Activated B cell treated with CpG ODN at 0.5 μM for 24 hours (primary cell): ENCODE results near the gene NAV1. TPM values are rescaled to one million over a fixed set of nuclear protein-coding genes. Genes with fewer than 3 reads are reported as not detected.
A peak's percentile ranks its signal among the peaks of the same experiment; 100 is the strongest.

Experiments used
- ATAC-seq: fragments of 200-7000 bp; cut with Tn5 transposase; one replicate; pipeline ENCODE4 v1.10.0; 2021; ENCODE audit warnings: low read depth, mild to moderate bottlenecking, moderate library complexity
- CTCF ChIA-PET: fragments of 350-600 bp; sonication (Branson Sonifier 250); formaldehyde crosslinking; loops from one replicate; lab custom pipeline; 2021; ENCODE audit warnings: antibody characterized with exemption; lab: Charles Lee
- POLR2A ChIA-PET: fragments of 350-600 bp; sonication (Branson Sonifier 250); formaldehyde crosslinking; loops from one replicate; lab custom pipeline; 2021; ENCODE audit warnings: antibody characterized with exemption; lab: Charles Lee
- DNase-seq: peaks from one replicate; pipeline ENCODE4 v3.0.0; 2022
- H3K27ac Mint-ChIP-seq: one replicate; pipeline ENCODE4 v1.8.0; 2020; ENCODE audit warnings: mixed read lengths
- H3K27me3 Mint-ChIP-seq: one replicate; pipeline ENCODE4 v1.8.0; 2021; ENCODE audit warnings: mixed read lengths
- H3K36me3 Mint-ChIP-seq: one replicate; pipeline ENCODE4 v1.8.0; 2021; ENCODE audit warnings: low read depth, mixed read lengths
- H3K4me1 Mint-ChIP-seq: one replicate; pipeline ENCODE4 v1.8.0; 2021; ENCODE audit warnings: mixed read lengths
- H3K4me3 Mint-ChIP-seq: one replicate; pipeline ENCODE4 v1.8.0; 2020; ENCODE audit warnings: mild to moderate bottlenecking, mixed read lengths
- H3K9me3 Mint-ChIP-seq: one replicate; pipeline ENCODE4 v1.8.0; 2020; ENCODE audit warnings: mixed read lengths
- intact Hi-C: fragments of 100-400 bp; cut with micrococcal nuclease; formaldehyde crosslinking; loops from one replicate; pipeline ENCODE4 v1.15.1; 2024
- total RNA-seq: library from RNA; stranded (reverse); gene quantifications from 2 replicates; pipeline ENCODE4 v1.2.3, GENCODE V29; 2022
- TF ChIP-seq, protein P1 (sequence below): fragments of 200-600 bp; IDR thresholded peaks from one replicate; pipeline ENCODE4 v1.8.0; 2022; ENCODE audit warnings: antibody characterized with exemption, mild to moderate bottlenecking

The NAV1 gene
- total RNA-seq, 1 donor from 2014 or later: 2.0 TPM

DNA sequence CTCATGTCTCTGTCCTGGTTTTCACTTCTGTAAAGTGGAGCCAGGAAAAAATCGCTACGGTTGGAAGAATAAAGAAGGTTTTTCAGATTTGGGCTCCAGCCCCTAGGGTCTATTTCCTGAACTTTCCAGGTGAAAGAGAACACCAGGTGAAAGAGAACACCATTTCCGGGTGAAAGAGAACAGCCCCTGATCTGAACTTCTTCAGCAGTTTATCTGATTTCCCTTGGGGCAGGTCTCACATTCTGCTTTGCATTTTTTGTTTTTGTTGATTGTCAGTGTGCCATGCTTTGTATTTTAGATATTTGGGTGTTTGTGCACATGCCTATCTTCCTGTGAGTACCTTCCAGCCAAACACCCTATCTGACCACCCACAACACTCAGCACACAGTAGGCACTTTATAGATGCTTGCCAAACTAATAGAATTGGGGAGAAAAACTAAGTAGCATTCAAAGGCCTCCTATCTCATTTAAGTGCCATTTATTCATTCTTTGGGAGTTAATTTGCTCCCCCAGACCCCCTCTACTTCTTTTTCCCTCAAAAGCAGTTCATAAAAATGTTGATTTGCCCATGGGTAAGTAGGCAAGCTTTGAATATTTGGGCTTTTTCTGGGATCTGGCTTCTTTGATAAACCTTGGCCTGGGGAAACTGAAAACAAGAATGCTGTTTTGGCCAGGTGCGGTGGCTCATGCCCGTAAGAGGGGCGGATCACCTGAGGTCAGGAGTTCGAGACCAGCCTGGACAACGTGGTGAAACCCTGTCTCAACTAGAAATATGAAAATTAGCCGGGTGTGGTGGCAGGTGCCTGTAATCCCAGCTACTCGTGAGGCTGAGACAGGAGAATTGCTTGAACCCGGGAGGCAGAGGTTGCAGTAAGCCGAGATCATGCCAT is 2.2 kb downstream of the NAV1 start:
- Mint-ChIP-seq H3K9me3 (peaks cover 2% of the 10 kb centered on the region), H3K27me3 (peaks cover 47% of the 10 kb centered on the region), H3K4me3 (no peak overlapping the region), H3K4me1 (peaks cover 28% of the 10 kb centered on the region), H3K36me3 (no peaks in the 10 kb centered on the region), H3K27ac (no peak overlapping the region)
- TF ChIP-seq, protein P1, sequence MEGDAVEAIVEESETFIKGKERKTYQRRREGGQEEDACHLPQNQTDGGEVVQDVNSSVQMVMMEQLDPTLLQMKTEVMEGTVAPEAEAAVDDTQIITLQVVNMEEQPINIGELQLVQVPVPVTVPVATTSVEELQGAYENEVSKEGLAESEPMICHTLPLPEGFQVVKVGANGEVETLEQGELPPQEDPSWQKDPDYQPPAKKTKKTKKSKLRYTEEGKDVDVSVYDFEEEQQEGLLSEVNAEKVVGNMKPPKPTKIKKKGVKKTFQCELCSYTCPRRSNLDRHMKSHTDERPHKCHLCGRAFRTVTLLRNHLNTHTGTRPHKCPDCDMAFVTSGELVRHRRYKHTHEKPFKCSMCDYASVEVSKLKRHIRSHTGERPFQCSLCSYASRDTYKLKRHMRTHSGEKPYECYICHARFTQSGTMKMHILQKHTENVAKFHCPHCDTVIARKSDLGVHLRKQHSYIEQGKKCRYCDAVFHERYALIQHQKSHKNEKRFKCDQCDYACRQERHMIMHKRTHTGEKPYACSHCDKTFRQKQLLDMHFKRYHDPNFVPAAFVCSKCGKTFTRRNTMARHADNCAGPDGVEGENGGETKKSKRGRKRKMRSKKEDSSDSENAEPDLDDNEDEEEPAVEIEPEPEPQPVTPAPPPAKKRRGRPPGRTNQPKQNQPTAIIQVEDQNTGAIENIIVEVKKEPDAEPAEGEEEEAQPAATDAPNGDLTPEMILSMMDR: no peak
- CTCF ChIA-PET: interaction anchor here (2.3 kb wide), 1 partner anchor 11 kb away, joined by 8 read pairs; no protein-coding TSS in a partner anchor
- ATAC-seq (peak; percentile 25), DNase-seq (no peak)
- POLR2A ChIA-PET: no interaction called here
- intact Hi-C loops: no loop called here

DNA sequence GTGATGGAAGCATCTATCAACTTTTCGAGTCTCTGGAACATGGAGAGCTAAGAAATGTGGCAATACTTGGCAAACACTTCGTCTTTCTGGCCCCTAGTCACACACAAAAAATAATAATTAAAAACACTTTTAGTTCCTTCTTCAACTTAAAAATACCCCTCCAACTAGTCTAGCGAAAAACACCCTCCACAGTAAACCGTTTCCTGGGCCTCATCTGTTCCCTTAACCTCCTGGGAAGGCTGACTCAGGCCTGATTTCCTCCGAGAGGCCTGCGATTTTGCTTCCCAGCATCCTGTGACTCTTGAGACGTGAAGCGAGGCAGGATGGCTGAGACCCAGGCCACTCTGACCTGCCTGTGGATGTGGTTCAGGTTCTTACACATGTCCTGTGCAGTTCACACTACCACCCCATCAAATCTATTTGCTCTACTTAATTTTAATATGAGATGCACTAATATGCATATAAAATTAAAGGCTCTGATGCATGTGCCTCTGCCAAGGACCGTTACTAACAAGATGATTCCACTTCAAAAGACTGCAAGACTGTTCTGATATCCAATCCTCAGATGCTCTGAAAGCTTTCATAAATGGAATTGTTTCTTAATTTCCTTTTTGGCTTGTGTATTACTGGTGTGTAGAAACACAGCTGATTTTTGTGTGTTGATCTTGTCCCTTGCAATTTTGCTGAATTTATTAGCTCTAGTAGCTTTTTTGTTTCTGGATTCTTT is 3.5 kb downstream of the NAV1 start:
- TF ChIP-seq, protein P1: no peak
- CTCF ChIA-PET: no interaction called here
- Mint-ChIP-seq H3K9me3 (peaks cover 2% of the 10 kb centered on the region), H3K36me3 (no peaks in the 10 kb centered on the region), H3K4me3 (no peak overlapping the region), H3K27ac (no peak overlapping the region), H3K4me1 (peaks cover 29% of the 10 kb centered on the region), H3K27me3 (peaks cover 35% of the 10 kb centered on the region)
- DNase-seq: no peak
- POLR2A ChIA-PET: no interaction called here
- no peak for ATAC-seq
- intact Hi-C loops: no loop called here

DNA sequence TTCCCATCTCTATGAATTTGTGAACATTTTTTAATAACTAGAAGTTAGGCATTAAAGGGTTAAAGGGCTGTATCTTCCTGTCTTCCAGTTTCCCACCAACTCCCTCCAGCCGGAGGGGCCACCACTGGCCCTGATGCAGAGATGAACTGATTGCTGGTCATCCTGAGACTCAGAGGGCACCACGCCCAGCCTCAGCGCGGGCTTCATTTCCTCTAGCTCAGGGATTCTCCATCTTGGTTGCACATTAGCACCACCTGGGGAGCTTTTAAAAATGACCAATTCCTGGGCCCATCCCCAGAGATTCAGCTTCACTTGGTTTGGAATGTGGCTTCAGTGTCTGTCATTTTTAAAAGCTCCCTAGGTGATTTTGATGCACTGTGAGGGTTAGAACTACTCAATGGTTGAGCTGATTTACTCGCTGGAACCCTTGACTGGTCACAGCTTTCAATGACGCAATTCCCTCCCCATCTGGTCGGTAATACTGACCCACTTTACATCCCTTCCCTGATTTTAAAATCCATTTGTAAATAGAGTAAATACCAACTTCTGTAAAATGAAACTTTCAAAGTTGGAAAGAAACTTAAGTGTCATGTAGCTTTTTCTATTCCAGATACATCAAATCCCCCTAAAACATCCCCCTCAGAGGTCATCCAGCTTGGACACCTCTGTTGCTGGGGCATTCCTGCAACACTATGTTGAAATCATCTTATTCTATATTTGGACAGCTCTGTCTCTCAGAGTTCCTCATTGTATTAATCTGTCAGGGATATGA is 5.1 kb downstream of the NAV1 start:
- CTCF ChIA-PET: interaction anchor here (1.2 kb wide), 2 partner anchors 16 to 249 kb away, joined by 3 to 4 read pairs; no protein-coding TSS in a partner anchor
- H3K4me1 Mint-ChIP-seq: peaks cover 19% of the 10 kb centered on the region

DNA sequence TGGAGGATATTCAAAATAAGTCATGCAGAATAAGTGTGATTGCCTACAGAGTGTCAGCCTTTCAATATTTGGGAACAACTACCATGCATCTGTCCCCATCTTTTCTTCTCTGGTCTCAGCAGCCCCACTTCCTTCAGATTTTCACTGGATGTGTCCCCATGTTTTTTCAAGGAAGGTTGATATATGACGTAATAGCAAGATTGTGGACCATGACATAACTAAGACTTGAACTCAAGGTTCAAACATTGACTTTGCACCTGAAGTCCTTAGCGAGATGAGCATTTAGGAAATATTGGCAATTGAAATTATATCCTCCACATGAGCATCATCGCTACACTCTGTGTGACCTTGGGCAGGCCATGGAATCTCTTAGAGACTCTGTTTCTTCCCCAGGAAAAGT is 5.8 kb downstream of the NAV1 start:
- H3K36me3 Mint-ChIP-seq: no peaks in the 10 kb centered on the region
- TF ChIP-seq, protein P1: no peak
- H3K27me3 Mint-ChIP-seq: peaks cover 21% of the 10 kb centered on the region
- intact Hi-C loops: no loop called here
- no peak for ATAC-seq
- H3K9me3 Mint-ChIP-seq: peaks cover 2% of the 10 kb centered on the region
- H3K4me1 Mint-ChIP-seq: peaks cover 15% of the 10 kb centered on the region
- CTCF ChIA-PET: interaction anchor here (1.2 kb wide), 2 partner anchors 15 to 249 kb away, joined by 3 to 4 read pairs; no protein-coding TSS in a partner anchor
- POLR2A ChIA-PET: interaction anchor here (0.6 kb wide), 1 partner anchor 72 kb away, joined by 4 read pairs; no protein-coding TSS in a partner anchor
- no peak overlapping the region for H3K27ac Mint-ChIP-seq
- no peak for DNase-seq
- no peak overlapping the region for H3K4me3 Mint-ChIP-seq

More for the DNA sequence above, 5.1 kb downstream of the NAV1 start:
- no peak overlapping the region for H3K27ac Mint-ChIP-seq
- POLR2A ChIA-PET: no interaction called here
- H3K4me3 Mint-ChIP-seq: no peak overlapping the region
- peaks cover 2% of the 10 kb centered on the region for H3K9me3 Mint-ChIP-seq
- ATAC-seq (no peak), DNase-seq (no peak)
- intact Hi-C loops: no loop called here
- no peaks in the 10 kb centered on the region for H3K36me3 Mint-ChIP-seq
- H3K27me3 Mint-ChIP-seq: peaks cover 25% of the 10 kb centered on the region
- TF ChIP-seq, protein P1: no peak
